Ammon's horn (tissue), 1 donor: ENCODE data around the gene ARL15.
"Not testable (repeated sequence)": the region's sequence is repeated elsewhere in the genome, so short reads cannot be mapped to it uniquely, and the experiment has no call there.

Source experiments
- DNase-seq: peaks from one replicate; pipeline ENCODE4 v3.0.0-alpha.2; 2016; ENCODE audit warnings: low spot score

The ARL15 gene

GRCh38 chr5:54310433-54311175 is at the start of gene ARL15:
TSS of gene ARL15 (minus strand) at chr5:54310573.
- DNase-seq: peak; percentile 99

GRCh38 chr5:54360089-54360488 is 49.7 kb upstream of the ARL15 start:
- DNase-seq: no peak

- DNase-seq: no peak
Observed at GRCh38 chr5:54357408-54358058, 47.2 kb upstream of the ARL15 start.

- not testable (repeated sequence) for DNase-seq
Observed at GRCh38 chr5:54353933-54354564, 43.7 kb upstream of the ARL15 start.

- not testable (repeated sequence) for DNase-seq
Observed at GRCh38 chr5:54352580-54352979, 42.2 kb upstream of the ARL15 start.

GRCh38 chr5:54347221-54347865 is 37.0 kb upstream of the ARL15 start:
- DNase-seq: no peak

- DNase-seq: no peak
Observed at GRCh38 chr5:54344653-54345052, 34.3 kb upstream of the ARL15 start.

- DNase-seq: no peak
Observed at GRCh38 chr5:54341971-54342370, 31.6 kb upstream of the ARL15 start.

GRCh38 chr5:54337523-54337922 is 27.1 kb upstream of the ARL15 start:
- DNase-seq: no peak

- DNase-seq: no peak
Observed at GRCh38 chr5:54332720-54333119, 22.3 kb upstream of the ARL15 start.

- DNase-seq: no peak
Observed at GRCh38 chr5:54329731-54330709, 19.6 kb upstream of the ARL15 start.

- no peak for DNase-seq
Observed at GRCh38 chr5:54326662-54327270, 16.4 kb upstream of the ARL15 start.

GRCh38 chr5:54325610-54326311 is 15.4 kb upstream of the ARL15 start:
- no peak for DNase-seq

- DNase-seq: no peak
Observed at GRCh38 chr5:54325272-54325609, 14.9 kb upstream of the ARL15 start.

- DNase-seq: no peak
Observed at GRCh38 chr5:54324651-54325271, 14.4 kb upstream of the ARL15 start.

GRCh38 chr5:54323495-54323894 is 13.1 kb upstream of the ARL15 start:
- no peak for DNase-seq

GRCh38 chr5:54320256-54320655 is 9.9 kb upstream of the ARL15 start:
- DNase-seq: no peak

GRCh38 chr5:54317511-54318260 is 7.3 kb upstream of the ARL15 start:
- DNase-seq: no peak
